HepG2 (cell line): ENCODE measurements around the gene EPB41L3.

Experiments
- FLYWCH1 ChIP-seq: sonication (generic); formaldehyde crosslinking; IDR thresholded peaks from 2 replicates; pipeline ENCODE4 v1.8.1; 2023; ENCODE audit warnings: mild to moderate bottlenecking, missing genetic modification reagents
- HDAC1 ChIP-seq: sonication (generic); formaldehyde crosslinking; IDR thresholded peaks from 2 replicates; pipeline ENCODE4 v1.5.1; 2020; ENCODE audit warnings: mild to moderate bottlenecking, missing genetic modification reagents
- HOXA7 ChIP-seq: sonication (generic); formaldehyde crosslinking; IDR thresholded peaks from 2 replicates; pipeline ENCODE4 v1.8.1; 2022; ENCODE audit warnings: mild to moderate bottlenecking, missing genetic modification reagents, moderate library complexity
- PAWR ChIP-seq: sonication (generic); formaldehyde crosslinking; IDR thresholded peaks from 2 replicates; pipeline ENCODE4 v1.4.0; 2020; ENCODE audit warnings: missing genetic modification reagents, mild to moderate bottlenecking, borderline replicate concordance
- RAD21 ChIP-seq: fragments of 450-650 bp; formaldehyde crosslinking; IDR thresholded peaks from 2 replicates; pipeline ENCODE4 v1.5.0; 2020; ENCODE audit warnings: mild to moderate bottlenecking
- REXO4 ChIP-seq: sonication (generic); formaldehyde crosslinking; IDR thresholded peaks from 2 replicates; pipeline ENCODE4 v1.8.0; 2022; ENCODE audit warnings: missing genetic modification reagents, mild to moderate bottlenecking, borderline replicate concordance
- RFX5 ChIP-seq: IDR thresholded peaks from 2 replicates; pipeline ENCODE4 v1.6.1; 2011; ENCODE audit warnings: low read depth, low read length, improper control_type of control experiment
- SCMH1 ChIP-seq: sonication (generic); formaldehyde crosslinking; IDR thresholded peaks from 2 replicates; pipeline ENCODE4 v1.9.0; 2021; ENCODE audit warnings: missing genetic modification reagents, mild to moderate bottlenecking, borderline replicate concordance
- ZBTB26 ChIP-seq: IDR thresholded peaks from 2 replicates; pipeline ENCODE4 v1.6.1; 2016; ENCODE audit warnings: missing compliant biosample characterization, missing genetic modification reagents, borderline replicate concordance
- TF ChIP-seq, protein P1 (sequence below): fragments of 450-650 bp; IDR thresholded peaks from 2 replicates; pipeline ENCODE4 v1.6.1; 2017
- TF ChIP-seq, protein P2 (sequence below): sonication (generic); formaldehyde crosslinking; IDR thresholded peaks from 2 replicates; pipeline ENCODE4 v1.5.0; 2020; ENCODE audit warnings: mild to moderate bottlenecking, missing genetic modification reagents, moderate library complexity

DNA sequence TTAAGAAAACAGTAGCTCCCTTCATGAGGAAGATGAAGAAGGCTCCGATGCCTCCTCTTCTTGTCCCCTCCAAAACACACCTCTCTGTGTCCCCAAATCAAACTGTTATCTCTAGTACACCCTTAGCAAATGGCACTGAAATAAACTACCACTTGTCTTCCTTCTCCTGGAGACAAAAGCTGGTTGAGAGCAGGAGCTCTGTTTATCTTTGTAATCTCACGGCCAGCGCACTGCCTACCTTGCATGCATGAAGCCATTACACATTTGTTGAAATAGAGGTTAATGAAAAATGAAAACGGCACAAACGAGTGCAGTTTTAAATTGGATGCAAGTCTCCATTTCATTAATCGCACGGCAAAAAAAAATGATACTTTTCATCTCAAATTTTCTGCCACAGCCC is 113.7 kb downstream of the EPB41L3 start:
- TF ChIP-seq, protein P1, sequence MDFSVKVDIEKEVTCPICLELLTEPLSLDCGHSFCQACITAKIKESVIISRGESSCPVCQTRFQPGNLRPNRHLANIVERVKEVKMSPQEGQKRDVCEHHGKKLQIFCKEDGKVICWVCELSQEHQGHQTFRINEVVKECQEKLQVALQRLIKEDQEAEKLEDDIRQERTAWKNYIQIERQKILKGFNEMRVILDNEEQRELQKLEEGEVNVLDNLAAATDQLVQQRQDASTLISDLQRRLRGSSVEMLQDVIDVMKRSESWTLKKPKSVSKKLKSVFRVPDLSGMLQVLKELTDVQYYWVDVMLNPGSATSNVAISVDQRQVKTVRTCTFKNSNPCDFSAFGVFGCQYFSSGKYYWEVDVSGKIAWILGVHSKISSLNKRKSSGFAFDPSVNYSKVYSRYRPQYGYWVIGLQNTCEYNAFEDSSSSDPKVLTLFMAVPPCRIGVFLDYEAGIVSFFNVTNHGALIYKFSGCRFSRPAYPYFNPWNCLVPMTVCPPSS = no peak
- TF ChIP-seq ZBTB26 (CRISPR knock-in tag) = no peak
- no peak for TF ChIP-seq REXO4 (CRISPR knock-in tag)
- no peak for TF ChIP-seq RFX5
- TF ChIP-seq RAD21 (CRISPR knock-in tag) = no peak
- TF ChIP-seq SCMH1 (CRISPR knock-in tag) = no peak
- TF ChIP-seq PAWR (CRISPR knock-in tag) = no peak
- TF ChIP-seq, protein P2, sequence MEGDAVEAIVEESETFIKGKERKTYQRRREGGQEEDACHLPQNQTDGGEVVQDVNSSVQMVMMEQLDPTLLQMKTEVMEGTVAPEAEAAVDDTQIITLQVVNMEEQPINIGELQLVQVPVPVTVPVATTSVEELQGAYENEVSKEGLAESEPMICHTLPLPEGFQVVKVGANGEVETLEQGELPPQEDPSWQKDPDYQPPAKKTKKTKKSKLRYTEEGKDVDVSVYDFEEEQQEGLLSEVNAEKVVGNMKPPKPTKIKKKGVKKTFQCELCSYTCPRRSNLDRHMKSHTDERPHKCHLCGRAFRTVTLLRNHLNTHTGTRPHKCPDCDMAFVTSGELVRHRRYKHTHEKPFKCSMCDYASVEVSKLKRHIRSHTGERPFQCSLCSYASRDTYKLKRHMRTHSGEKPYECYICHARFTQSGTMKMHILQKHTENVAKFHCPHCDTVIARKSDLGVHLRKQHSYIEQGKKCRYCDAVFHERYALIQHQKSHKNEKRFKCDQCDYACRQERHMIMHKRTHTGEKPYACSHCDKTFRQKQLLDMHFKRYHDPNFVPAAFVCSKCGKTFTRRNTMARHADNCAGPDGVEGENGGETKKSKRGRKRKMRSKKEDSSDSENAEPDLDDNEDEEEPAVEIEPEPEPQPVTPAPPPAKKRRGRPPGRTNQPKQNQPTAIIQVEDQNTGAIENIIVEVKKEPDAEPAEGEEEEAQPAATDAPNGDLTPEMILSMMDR = no peak
- no peak for TF ChIP-seq FLYWCH1 (CRISPR knock-in tag)
- no peak for TF ChIP-seq HDAC1 (CRISPR knock-in tag)
- TF ChIP-seq HOXA7 = no peak
